ENCODE measurements around the gene IL6ST.

IL6ST gene

DNA sequence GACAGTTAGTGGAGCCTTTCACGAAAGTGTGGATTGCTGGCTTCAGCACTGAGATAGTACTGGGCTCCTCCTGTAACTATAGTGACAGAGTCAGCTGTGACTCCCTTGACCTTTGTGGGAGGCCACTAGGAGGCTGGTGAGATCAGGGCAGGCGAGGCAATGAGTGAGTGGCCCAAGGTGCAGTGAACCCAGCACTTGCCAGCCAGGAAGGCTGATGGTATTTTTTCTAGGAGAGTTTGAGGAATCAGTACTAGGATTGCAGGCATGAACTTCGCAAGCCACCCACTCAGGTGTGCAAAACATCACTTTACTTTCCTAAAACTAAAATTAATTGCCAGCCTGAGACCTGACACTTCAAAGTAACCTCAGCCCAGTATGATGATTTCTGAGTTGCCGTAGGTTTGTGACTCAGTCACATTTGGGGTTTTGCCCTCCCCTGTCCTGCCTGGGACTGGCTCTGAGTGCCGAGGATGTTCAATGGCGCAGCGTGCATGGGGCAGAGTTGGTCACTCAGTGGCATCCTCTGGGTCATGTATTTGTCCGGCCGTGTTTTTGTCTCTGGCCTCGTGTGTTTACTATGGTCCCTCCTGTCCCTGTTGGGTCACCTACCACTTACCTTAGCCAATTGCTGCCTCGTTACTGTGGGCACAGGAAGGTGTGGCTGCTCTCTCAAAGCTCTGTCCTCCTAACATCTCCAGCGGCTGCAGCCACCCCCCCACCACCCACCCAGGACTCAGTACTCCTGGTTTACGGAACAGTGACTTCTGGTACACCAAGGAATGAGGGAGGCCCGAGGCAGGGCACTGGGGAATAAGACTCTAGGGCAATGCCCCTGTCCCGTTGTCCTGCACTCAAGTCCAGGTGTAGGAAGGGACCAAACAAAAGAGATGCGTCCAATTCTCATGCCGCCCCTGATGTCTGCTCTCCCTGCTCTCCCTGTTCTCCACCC, 76.4 kb downstream of the IL6ST start:
- no peak for DNase-seq (ENCODE audit: low read depth)

DNA sequence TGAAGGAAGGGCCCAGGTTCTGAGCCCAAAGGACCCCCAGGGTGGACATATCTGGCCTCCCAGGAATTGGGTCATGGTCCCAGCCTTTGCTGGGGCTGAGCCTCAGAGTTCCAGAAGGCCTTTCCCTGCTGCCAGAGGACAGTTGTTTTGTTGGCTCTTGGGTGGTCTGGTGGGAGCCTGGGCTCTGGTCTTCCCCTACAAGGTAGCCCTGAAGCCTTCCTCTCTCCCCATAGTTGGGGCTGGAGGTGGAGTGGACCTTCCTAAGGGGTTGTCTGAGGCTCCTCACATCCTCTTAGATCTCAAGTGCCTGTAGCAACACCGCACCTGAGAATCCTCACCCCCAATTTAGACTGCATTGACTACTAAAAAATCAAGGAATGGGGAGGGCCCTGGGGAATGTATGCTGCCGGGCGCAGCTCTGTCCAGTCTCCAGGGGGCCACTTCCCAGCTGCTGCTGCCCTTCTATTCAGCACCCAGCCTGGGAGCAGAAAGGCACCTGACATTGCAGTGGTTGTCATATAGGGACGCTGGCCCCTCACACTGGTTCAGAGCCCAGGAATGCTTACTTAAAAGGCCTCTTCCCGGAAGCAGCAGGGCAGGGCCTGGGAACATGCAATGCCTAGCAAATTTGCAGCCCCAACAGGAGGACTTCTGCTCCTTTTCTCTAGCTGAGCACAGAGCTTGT, 77.2 kb downstream of the IL6ST start:
- no peak for DNase-seq (ENCODE audit: low read depth)

DNA sequence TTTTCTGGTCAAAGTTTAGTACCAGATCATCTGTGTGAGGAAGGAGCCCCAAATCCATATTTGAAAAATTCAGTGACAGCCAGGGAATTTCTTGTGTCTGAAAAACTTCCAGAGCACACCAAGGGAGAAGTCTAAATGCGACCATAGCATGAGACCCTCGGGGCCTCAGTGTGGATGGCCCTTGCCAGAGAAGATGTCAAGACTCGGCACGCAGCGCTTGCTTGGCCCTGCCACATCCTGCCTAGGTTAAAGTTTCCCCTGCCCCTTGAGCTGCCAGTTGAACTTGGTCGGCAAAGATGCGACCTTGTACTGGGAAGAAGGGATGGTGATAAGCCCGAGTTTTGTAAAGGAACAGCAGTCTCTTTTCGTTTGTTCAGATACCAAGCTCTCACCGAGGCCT, 77.8 kb downstream of the IL6ST start:
- no peak for DNase-seq (ENCODE audit: low read depth)

DNA sequence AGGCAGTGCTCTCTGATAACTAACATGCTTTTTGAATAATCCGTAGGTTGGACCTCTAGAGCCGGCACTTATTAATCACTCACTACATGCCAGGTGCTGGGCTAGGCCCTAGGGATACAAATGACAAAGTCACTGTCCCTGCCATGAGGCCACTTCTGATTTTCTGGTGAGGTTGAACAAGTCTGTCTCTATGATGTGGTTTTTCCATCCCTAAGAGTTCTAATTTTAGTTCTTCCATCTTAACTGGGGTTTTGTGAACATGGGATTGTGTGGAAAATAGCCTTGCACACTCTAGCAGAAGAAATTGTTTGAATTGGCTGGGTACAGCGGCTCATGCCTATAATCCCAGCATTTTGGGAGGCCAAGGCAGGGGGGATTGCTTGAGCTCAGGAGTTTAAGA, 79.0 kb downstream of the IL6ST start:
- no peak for DNase-seq (ENCODE audit: low read depth)

DNA sequence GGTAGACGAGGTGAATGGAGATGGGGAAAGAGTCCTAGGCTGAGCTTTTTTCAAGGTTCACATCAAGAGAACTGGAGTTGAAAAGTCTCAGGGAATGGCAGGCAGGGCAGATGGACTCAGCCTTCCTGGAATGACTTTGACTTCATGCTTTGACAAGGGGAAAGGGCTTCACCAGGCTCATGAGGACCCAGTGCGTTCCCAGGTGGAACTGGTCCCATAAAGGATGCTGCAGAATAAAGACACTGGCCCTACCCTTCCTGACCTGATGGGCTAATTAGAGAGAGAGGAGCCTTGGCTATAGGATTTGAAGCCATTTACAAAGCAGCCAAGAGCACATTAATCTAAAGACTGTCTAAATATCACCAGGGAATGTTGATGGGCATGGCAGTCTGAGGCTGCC, 79.8 kb downstream of the IL6ST start:
- DNase-seq (ENCODE audit: low read depth) = no peak

DNA sequence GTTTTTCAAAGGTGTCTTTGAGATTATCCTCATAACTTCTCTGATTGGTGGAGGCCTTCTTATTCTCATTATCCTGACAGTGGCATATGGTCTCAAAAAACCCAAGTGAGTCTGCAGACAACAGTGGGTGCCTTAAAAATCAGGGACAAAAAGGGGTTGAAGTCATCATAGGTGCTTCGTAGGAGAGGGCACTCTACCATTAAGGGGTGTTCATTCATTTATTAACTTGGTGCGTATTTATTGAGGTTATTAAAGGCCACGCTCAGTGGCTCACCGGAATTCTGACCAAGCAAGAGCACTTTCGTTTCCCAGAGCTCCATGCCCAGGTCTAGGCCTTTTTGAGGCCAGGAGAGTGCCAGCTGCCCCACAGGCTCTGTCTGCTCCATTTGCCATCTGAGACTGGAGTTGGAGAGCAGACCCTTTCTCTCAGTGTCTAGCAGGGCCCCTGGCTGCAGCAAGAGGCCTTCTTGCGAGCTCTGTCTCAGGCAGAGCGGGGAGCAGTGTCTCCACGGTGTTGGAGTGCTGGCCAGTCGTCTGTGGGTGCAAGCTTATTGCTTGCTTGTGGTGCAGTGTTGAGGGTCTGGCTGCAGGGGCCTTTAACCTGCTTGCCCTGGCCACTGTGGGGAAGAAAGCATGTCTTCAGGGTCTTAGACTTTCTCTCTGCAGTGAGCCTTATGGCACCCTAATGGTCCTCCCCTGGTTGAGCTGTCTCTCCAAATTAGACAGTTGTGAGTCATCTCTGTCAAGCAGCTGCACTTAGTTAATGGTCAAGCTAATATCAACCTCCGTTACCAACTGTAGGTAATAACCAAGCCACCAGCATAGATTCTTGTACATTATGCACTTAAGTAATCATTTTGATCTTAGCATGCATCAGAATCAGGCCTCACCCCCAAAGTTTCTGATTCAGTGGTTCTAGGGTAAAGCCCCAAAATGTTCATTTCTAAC, 81.0 kb downstream of the IL6ST start:
- DNase-seq (ENCODE audit: low read depth) = no peak

DNA sequence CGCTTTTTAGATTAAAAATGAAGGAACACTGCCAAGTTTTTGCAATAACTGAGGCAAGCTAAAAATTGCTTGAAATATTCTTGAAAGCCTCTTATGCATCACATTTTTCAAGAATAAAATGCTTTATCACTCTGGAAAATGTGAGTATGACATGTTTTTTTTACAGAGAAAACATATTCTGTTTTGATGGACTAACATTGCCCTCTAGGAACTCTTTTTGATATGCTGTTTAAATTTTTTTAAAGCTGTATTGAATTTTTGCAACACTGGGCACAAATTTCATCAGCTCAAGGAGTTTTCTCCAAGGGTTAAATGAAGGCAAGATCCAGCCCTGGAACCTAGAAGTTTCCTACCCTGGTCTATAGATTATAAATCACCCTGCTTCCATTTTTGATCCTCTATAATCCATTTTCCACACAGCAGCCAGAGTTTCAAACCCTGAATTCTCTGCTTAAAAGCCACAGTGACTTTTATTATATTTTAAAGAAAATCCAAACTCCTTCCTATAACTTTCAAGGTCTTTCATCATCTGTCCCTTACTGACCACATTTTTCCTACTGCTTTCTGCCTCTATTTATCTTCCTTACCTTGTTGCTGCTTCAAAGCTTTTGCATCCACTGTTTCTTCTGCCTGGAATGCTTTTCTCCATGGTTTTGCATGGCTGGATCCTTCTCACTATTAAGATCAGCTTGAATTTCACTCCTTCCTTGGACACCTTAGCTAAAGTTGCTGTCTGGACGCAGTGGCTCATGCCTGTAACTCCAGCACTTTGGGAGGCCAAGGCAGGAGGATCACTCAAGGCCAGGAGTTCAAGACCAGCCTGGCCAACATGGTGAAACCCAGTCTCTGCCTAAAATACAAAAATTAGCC, 82.7 kb downstream of the IL6ST start:
- DNase-seq (ENCODE audit: low read depth) = no peak

DNA sequence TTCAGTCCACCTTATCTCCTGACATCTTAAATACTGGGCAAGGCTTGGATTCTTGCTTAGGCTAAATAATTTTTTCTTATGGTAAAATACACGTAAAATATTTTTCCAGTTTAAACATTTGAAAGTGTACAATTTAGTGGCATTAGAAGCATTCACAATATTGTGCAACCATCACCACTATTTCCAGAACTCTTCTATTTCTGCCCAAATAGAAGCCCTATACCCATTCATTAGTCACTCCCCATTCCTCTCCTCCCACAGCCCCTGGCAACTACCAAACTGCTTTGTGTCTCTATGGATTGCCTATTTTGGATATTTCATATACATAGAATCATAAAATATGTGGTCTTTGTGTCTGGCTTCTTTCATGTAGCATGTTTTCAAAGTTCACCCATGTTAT, 86.0 kb downstream of the IL6ST start:
- no peak for DNase-seq (ENCODE audit: low read depth)

DNA sequence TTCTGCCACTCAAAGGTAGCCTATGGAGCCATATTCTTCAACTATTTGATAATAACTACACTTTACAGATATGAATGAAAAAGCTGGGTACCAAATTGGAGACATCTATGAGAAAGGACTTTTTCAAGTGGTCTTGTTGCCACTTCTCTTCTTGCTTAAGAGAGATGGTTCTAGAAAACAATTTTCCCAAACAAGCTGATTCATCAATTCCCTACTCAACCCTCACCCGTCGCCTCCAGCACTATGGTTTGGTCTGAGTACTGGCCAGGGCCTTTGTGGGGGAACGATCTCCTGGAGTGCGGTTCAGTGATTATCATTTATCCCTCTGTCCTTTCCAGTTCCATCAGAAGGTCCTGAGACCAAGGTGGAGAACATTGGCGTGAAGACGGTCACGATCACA, 86.8 kb downstream of the IL6ST start:
- no peak for DNase-seq (ENCODE audit: low read depth)

DNA sequence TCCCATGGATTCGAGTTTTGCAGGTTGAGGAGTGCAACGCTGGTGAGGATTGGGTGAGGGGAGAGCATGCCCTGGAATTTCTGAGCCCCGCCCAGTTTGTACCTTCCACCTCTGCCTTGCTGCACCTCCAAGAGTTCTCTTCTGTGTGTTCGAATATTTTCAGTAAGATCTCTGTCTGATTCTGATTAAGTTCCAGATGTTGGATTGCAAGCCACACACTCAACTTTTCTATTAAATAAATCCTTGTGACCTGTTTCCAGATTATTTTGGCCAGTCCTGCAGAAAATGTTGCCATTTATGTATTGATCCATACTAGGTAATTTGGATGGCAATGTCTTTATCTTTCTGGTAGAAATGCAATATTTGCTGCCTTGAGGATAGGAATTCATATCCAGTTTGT, 89.5 kb downstream of the IL6ST start:
- no peak for DNase-seq (ENCODE audit: low read depth)

DNA sequence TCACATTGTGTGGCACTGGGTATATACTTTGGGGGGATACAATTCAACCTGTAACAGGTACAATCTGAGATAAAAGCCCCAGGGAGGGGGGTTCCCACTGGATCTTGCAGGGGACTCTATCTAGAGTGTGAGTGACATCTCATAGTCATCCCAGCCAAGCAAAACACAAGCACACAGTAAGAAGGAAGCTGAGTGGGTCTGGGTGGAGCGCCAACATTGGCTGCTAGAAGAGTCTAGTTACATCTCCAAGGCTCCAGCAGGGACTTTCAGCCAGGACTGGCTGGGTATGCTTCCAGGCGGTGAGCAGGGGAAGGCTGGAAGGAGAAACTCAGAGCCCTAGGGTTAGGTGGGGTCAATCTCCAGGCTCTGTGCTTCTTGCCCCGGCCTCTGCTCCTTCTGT, 90.6 kb downstream of the IL6ST start:
- no peak for DNase-seq (ENCODE audit: low read depth)

DNA sequence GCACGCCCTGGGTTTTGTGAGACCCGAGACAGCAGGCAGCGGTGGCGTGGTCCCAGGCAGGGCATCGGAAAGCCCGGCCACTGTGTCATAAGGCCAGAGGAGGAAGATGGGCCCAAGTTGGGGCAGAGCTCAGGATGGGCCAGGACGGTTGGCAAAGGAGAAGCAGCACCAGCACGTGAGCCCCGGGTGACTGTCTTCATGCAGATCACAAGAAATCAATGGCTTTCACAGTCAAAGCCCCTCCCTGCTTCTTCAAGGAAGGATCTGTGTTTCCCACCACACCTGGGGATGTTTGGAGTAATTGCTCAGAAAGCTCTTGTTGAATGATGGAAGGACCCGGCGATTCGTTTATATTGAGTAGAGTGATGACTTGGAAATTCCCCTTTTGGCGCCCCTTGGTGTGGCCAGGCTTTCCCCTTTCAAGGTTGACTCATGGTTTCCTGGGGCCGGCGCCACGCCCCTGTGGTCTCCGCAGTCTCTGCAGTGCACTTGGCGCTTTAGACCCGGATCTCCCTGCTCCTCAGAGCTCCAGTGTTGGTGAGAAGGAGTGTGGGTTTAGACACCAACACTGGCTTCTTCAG, 91.6 kb downstream of the IL6ST start:
- peak; percentile 31 for DNase-seq (ENCODE audit: low read depth)

DNA sequence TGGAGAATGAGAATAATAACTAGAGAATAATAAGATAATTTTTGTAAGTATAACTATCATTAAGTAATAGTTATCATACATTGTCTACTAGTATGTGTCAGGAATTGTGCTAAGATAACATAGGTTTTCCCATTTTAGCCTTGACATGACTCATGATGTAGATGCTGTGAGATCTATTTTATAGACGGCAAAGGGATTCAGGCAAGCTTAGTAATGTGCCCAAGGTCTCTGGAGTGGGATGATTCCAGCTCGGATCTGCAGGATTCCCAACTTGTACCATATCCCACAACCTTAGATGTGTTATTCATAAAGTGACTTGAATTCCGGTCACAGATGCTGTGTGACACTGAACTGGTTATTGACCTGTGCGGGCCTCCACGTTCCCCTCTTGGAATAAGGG, 92.1 kb downstream of the IL6ST start:
- no peak for DNase-seq (ENCODE audit: low read depth)

DNA sequence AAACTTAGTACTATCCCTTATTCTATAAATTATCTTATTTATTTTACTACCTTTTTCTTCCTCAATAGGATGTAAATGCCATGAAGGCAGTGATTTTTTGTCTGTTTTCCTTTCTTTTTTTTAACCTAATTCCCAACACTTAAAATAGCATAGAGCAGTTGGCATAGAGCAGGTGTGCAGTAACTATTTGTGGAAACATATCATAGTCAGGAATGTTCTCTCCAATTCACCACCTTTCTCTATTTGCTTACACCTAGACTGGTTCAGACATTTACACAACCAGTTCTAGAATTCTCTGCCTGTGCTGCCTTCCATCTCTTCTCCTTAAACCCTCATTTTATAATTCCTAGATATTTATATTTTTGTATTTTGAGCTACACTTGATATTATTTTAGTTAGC, 94.0 kb downstream of the IL6ST start:
- no peak for DNase-seq (ENCODE audit: low read depth)

DNA sequence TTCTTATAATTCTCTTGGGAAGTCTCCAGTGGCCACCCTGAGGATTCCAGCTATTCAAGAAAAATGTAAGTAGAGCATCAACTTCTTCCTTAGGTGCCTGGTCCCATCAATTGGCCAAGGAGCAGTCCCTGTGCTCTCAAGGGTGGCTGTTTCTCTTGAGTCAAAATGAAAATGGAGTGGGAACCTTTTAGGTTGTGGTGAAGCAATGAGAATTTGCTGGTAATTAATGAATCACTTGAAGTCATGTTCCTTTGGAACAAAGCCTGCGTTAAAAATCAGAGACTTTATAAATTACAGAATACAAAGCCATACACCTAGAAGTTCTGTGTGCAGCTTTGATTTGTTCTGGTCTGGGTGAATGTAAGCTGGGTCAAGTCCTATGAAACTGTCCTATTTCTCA, 94.7 kb downstream of the IL6ST start:
- DNase-seq (ENCODE audit: low read depth) = no peak

DNA sequence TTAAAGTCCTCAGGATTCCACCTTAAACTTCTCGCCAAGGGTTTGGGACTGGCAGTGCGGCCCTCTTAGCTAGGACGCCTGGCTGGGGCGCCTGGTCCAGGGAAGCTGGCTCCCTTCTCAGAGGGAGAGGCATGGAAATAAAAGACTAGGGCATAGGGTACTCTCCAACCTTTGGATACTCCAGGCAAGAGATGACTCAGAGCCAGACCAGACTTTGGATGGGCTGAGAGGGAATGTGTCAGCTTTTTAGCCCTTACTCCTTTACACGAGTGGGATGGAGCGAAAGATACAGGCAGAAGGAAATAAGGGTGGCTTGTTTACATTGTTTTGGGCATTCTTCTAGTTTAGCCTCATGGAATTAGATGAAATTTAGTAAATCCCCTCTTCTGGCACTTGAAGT, 95.4 kb downstream of the IL6ST start:
- no peak for DNase-seq (ENCODE audit: low read depth)

DNA sequence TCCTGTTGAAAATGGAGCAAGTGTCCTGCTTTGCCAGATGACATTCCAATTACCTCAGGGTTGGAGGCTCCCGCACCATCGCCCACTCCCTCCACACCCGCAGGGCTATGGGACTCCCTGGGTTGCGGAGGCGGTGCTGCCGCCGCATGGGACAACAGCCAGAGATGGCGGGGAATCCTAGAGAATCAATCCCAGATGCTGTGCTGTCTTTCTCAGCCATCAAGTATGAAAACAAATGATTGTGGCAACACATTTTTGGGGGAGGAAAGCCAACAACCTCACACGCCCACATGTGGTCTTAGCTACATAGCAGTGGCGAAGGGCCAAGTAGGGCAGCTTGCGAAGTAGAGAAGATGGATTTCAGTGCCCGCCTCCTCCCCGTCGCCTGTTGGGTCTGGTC, 96.9 kb downstream of the IL6ST start:
- DNase-seq (ENCODE audit: low read depth) = no peak

DNA sequence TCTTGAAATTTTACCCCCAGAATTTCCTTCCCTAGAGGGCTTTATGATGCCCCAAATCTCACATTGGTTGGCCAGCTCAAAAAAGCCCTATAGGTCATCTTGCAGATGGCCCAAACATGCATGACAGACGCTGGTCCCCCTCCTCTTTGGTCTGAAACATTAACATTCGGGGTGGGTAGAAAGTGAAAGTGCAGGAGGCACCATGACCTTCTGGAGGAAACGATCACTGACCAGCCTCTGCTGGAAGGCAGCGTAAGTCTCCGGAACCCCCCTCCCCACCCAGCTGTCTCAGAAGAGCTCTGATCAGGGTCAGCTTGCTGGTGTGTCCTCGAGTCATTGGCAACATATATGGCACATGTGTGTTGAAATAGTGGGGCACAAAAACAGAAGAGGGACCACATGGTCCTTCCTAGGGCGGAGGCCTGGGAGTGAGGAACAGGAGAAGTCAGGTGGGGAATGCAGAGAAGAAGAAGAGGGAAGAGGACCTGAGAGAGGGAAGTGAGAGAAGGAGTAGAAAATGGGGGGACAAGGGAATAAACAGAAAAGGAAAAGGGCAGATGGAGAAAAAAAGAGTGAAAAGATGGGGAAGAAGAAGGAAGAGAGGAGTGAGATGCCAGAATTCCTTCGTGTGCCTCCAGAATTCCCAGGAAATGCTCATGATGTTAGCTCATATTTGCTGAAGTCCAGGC, 97.4 kb downstream of the IL6ST start:
- no peak for DNase-seq (ENCODE audit: low read depth)

DNA sequence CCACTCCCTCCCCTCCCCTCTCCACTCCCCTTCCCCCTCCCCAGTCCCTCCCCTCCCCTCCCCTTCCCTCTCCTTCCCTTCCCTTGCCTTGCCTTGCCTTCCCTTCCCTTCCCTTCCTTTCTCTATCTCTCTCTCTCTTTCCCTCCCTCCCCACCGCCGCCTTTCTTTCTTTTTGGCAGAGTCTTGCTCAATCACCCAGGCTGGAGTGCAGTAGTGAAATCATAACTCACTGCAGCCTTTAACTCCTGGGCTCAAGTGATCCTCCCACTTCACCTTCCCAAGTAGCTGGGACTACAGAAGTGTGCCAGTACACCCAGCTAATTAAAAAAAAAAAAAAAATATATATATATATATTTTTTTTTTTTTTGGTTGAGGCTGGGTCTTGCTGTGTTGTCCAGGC, 98.1 kb downstream of the IL6ST start:
- no peak for DNase-seq (ENCODE audit: low read depth)

DNA sequence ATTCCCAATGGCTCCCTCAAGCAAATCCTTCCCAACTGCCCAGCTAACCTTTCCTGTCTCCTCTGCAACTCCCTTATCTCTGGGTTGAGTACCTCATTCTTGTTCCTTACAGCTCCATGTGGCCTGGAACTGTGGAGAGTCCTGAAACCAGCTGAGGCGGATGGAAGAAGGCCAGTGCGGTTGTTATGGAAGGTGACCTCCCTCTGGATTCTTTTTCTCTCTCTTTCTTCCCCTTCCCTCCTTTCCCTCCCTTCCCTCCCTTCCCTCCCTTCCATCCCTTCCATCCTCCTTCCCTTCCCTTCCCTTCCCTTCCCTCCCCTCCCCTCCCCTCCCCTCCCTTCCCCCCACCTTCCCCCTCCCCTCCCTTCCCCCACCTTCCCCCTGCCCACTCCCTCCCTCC, 98.5 kb downstream of the IL6ST start:
- no peak for DNase-seq (ENCODE audit: low read depth)

DNA sequence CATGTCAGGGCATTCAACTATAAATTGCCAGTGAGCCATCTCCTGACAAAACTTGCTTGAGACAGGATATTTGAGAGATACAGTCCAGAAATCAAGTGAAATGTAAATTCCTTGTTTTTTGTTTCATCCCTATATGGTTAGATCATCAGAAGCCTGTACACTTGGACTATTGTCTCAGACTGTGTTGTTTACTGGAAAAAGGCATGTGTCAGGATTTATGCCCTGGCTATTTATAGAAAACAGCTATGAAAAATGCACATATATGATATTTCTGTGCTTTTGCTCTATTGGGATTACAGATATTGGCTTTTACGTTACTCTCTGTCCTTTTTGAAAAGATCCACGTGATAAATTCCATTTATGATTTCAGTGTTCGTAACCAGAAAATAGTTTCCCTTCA, 99.4 kb downstream of the IL6ST start:
- DNase-seq (ENCODE audit: low read depth) = no peak
